ENCODE data around the gene SNX3. TPM values are rescaled to one million over a fixed set of nuclear protein-coding genes. Genes with fewer than 3 reads are reported as not detected.
A peak's percentile ranks its signal among the peaks of the same experiment; 100 is the strongest.

SNX3 gene
- total and polyA plus RNA-seq, 4 donors = 124 to 245 (median 171) TPM

DNA sequence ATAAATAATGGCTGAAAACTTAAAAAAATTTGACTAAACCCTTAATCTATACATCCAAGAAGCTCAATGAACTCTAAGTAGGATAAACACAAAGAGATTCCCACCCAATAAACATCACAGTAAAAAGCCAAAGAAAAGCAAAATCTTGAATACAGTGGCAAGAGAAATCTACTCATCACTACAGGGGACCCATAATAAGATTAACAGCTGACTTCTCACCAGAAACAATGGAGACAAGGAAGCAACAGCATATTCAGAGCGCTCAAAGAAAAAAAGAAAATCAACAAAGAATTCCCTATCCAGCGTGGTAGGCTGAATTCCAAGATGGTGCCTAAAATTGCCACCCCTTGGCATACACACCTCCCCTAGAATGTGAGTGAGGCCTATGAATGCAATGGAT, 18.6 kb downstream of the SNX3 start:
- peaks cover 0 to 11% (median 4%) of the 10 kb centered on the region in 4 donors for H3K36me3 ChIP-seq (ENCODE audit: control insufficient read depth in 4 of 4, insufficient read depth in 4 of 4, low read length in 4 of 4)
- H3K27ac ChIP-seq (ENCODE audit: low read depth in 1 of 2, low read length in 1 of 2) = no peak overlapping the region
- 96 to 100% methylated on average over 2 of the region's 2 CpGs for WGBS, 2 donors
- no peak overlapping the region for H3K9ac ChIP-seq (ENCODE audit: insufficient read depth in 1 of 2, low read length in 2 of 2)
- no peak overlapping the region for H3K4me3 ChIP-seq
- TF ChIP-seq, protein P1, sequence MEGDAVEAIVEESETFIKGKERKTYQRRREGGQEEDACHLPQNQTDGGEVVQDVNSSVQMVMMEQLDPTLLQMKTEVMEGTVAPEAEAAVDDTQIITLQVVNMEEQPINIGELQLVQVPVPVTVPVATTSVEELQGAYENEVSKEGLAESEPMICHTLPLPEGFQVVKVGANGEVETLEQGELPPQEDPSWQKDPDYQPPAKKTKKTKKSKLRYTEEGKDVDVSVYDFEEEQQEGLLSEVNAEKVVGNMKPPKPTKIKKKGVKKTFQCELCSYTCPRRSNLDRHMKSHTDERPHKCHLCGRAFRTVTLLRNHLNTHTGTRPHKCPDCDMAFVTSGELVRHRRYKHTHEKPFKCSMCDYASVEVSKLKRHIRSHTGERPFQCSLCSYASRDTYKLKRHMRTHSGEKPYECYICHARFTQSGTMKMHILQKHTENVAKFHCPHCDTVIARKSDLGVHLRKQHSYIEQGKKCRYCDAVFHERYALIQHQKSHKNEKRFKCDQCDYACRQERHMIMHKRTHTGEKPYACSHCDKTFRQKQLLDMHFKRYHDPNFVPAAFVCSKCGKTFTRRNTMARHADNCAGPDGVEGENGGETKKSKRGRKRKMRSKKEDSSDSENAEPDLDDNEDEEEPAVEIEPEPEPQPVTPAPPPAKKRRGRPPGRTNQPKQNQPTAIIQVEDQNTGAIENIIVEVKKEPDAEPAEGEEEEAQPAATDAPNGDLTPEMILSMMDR (IDR thresholded peaks at IDR 0.05; ENCODE audit: control extremely low read depth, extremely low read depth) = no peak
- H3K9me3 ChIP-seq (ENCODE audit: control insufficient read depth in 4 of 4, insufficient read depth in 3 of 4, low read length in 3 of 4) = peaks cover 0 to 4% (median under 1%) of the 10 kb centered on the region in 4 donors
- H3K4me1 ChIP-seq (ENCODE audit: control insufficient read depth in 5 of 5, insufficient read depth in 5 of 5, low read length in 5 of 5) = peaks cover 0 to 4% (median 0%) of the 10 kb centered on the region in 5 donors
- ATAC-seq (ENCODE audit: insufficient read depth, low FRiP score) (no peak), DNase-seq (no peak)
- H3K27me3 ChIP-seq (ENCODE audit: control insufficient read depth in 3 of 3, insufficient read depth in 3 of 3, low read length in 2 of 3) = no peaks in the 10 kb centered on the region

DNA sequence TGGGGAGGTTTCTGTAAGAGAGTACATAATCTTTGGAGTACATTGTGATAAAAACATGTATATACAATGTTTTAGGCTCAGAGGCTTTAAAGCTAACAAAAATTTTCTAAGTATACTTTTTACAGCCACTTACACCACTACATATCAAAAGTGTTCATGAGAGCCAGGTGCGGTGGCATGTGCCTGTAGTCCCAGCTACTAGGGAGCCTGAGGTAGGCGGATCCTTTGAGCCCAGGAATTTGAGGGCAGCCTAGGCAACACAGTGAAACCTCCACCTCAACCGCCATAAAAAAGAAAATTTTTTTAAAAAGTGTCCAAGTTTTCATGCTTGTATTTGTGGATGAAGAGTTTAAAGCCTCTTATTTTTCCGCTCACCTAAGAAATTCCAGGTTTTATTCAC, 22.5 kb downstream of the SNX3 start:
- peaks cover 0 to 3% (median 0%) of the 10 kb centered on the region in 5 donors for H3K4me1 ChIP-seq (ENCODE audit: control insufficient read depth in 5 of 5, insufficient read depth in 5 of 5, low read length in 5 of 5)
- ATAC-seq (ENCODE audit: insufficient read depth, low FRiP score) (no peak), DNase-seq (peak; percentile 28 to 65 (median 37))
- H3K9ac ChIP-seq (ENCODE audit: insufficient read depth in 1 of 2, low read length in 2 of 2) = no peak overlapping the region
- H3K9me3 ChIP-seq (ENCODE audit: control insufficient read depth in 4 of 4, insufficient read depth in 3 of 4, low read length in 3 of 4) = peaks cover 0 to 4% (median under 1%) of the 10 kb centered on the region in 4 donors
- no peaks in the 10 kb centered on the region for H3K27me3 ChIP-seq (ENCODE audit: control insufficient read depth in 3 of 3, insufficient read depth in 3 of 3, low read length in 2 of 3)
- no peak overlapping the region for H3K27ac ChIP-seq (ENCODE audit: low read depth in 1 of 2, low read length in 1 of 2)
- 80 to 86% methylated on average over 4 of the region's 4 CpGs for WGBS, 2 donors
- H3K36me3 ChIP-seq (ENCODE audit: control insufficient read depth in 4 of 4, insufficient read depth in 4 of 4, low read length in 4 of 4) = peaks cover 1 to 8% (median 2%) of the 10 kb centered on the region in 4 donors
- no peak overlapping the region for H3K4me3 ChIP-seq
- TF ChIP-seq, protein P1 (IDR thresholded peaks at IDR 0.05; ENCODE audit: control extremely low read depth, extremely low read depth) = no peak

DNA sequence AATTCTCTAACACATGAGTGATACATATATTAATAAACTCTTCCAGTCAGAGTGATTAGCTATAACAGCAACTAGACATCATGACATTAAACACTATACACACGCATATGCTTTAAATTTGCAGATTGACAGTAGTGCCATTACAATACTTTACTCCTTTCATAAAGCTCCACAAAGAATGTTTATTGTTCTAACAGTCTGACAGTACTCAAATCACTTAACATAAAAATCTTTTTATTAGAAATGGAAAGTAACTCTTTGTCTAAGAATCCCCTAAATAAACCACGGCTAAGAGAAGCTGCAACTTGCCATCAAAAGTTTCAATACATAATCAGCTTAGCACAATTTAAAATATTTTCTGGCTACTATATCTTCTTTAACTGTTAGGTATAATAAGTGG, 24.0 kb downstream of the SNX3 start:
- Histone ChIP-seq H3K4me1 (ENCODE audit: control insufficient read depth in 5 of 5, insufficient read depth in 5 of 5, low read length in 5 of 5) (peaks cover 0 to 3% (median 0%) of the 10 kb centered on the region in 5 donors), H3K36me3 (ENCODE audit: control insufficient read depth in 4 of 4, insufficient read depth in 4 of 4, low read length in 4 of 4) (peaks cover 0 to 2% (median under 1%) of the 10 kb centered on the region in 4 donors), H3K9ac (ENCODE audit: insufficient read depth in 1 of 2, low read length in 2 of 2) (no peak overlapping the region), H3K27ac (ENCODE audit: low read depth in 1 of 2, low read length in 1 of 2) (no peak overlapping the region), H3K27me3 (ENCODE audit: control insufficient read depth in 3 of 3, insufficient read depth in 3 of 3, low read length in 2 of 3) (no peaks in the 10 kb centered on the region), H3K9me3 (ENCODE audit: control insufficient read depth in 4 of 4, insufficient read depth in 3 of 4, low read length in 3 of 4) (no peaks in the 10 kb centered on the region), H3K4me3 (no peak overlapping the region)
- ATAC-seq (ENCODE audit: insufficient read depth, low FRiP score) (no peak), DNase-seq (no peak)
- 49 to 77% methylated on average over 2 of the region's 2 CpGs for WGBS, 2 donors
- TF ChIP-seq, protein P1 (IDR thresholded peaks at IDR 0.05; ENCODE audit: control extremely low read depth, extremely low read depth) = no peak

DNA sequence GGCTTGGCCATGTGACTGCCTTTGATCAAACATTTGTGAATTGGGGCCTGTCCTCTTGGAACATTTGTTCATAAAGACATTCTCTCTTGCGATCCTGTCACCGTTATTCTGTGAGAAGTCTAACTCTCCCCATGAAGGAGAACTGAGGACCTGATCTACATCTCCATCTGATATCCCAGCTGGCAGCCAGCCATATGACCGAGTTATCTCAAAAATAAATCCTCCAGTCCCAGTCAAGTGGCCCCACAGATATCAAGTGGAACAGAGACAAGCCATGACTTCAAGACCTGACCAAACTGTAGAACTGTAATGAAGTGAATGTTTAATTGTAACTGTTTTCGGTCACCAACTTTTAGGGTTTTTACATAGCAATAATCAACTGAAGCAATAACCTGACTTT, 25.7 kb downstream of the SNX3 start:
- Histone ChIP-seq H3K4me1 (ENCODE audit: control insufficient read depth in 5 of 5, insufficient read depth in 5 of 5, low read length in 5 of 5) (peaks cover 0 to 3% (median 0%) of the 10 kb centered on the region in 5 donors), H3K27ac (ENCODE audit: low read depth in 1 of 2, low read length in 1 of 2) (no peak overlapping the region), H3K27me3 (ENCODE audit: control insufficient read depth in 3 of 3, insufficient read depth in 3 of 3, low read length in 2 of 3) (no peaks in the 10 kb centered on the region), H3K4me3 (no peak overlapping the region), H3K36me3 (ENCODE audit: control insufficient read depth in 4 of 4, insufficient read depth in 4 of 4, low read length in 4 of 4) (peaks cover 0 to 2% (median under 1%) of the 10 kb centered on the region in 4 donors), H3K9ac (ENCODE audit: insufficient read depth in 1 of 2, low read length in 2 of 2) (no peak overlapping the region), H3K9me3 (ENCODE audit: control insufficient read depth in 4 of 4, insufficient read depth in 3 of 4, low read length in 3 of 4) (no peaks in the 10 kb centered on the region)
- no peak for DNase-seq
- WGBS, 2 donors = 80 to 89% methylated on average over 4 of the region's 4 CpGs
- no peak for ATAC-seq (ENCODE audit: insufficient read depth, low FRiP score)
- TF ChIP-seq, protein P1 (IDR thresholded peaks at IDR 0.05; ENCODE audit: control extremely low read depth, extremely low read depth) = no peak
